SK-N-SH treated with all-trans-retinoic acid at 6 μM for 48 hours (cell line): ENCODE data around the gene S100A1.

Experiments
- ATAC-seq: fragments of 200-7000 bp; cut with Tn5 transposase; 3 replicates; pipeline ENCODE4 v1.9.1; 2020; ENCODE audit warnings: mild to moderate bottlenecking, moderate library complexity
- ARNTL ChIP-seq: fragments of 450-650 bp; formaldehyde crosslinking; IDR thresholded peaks from 2 replicates; pipeline ENCODE4 v1.5.0; 2020; ENCODE audit warnings: low read depth, mild to moderate bottlenecking, moderate library complexity, borderline replicate concordance
- BACH2 ChIP-seq: fragments of 250-450 bp; sonication (Bioruptor Pico); IDR thresholded peaks from 2 replicates; pipeline ENCODE4 v1.9.0; 2021; ENCODE audit warnings: mild to moderate bottlenecking, borderline replicate concordance
- CREB5 ChIP-seq: fragments of 250-450 bp; sonication (Bioruptor Pico); IDR thresholded peaks from 2 replicates; pipeline ENCODE4 v1.5.1; 2020; ENCODE audit warnings: low read depth, mild to moderate bottlenecking, moderate library complexity
- CSDC2 ChIP-seq: fragments of 250-450 bp; sonication (Bioruptor Pico); IDR thresholded peaks from 2 replicates; pipeline ENCODE4 v1.5.0; 2020; ENCODE audit warnings: mild to moderate bottlenecking, moderate library complexity
- CSRNP3 ChIP-seq: fragments of 250-450 bp; sonication (Bioruptor Pico); IDR thresholded peaks from 2 replicates; pipeline ENCODE4 v1.5.1; 2021; ENCODE audit warnings: mild to moderate bottlenecking, moderate library complexity
- ESRRG ChIP-seq: fragments of 250-450 bp; sonication (Bioruptor Pico); IDR thresholded peaks from 2 replicates; pipeline ENCODE4 v1.6.1; 2021; ENCODE audit warnings: mild to moderate bottlenecking
- GLIS3 ChIP-seq: fragments of 250-450 bp; sonication (Bioruptor Pico); IDR thresholded peaks from 2 replicates; pipeline ENCODE4 v1.5.0; 2020; ENCODE audit warnings: mild to moderate bottlenecking, moderate library complexity
- ISL1 ChIP-seq: fragments of 250-450 bp; sonication (Bioruptor Pico); IDR thresholded peaks from 2 replicates; pipeline ENCODE4 v2.1.2; 2022; ENCODE audit warnings: mild to moderate bottlenecking, moderate library complexity
- OSR1 ChIP-seq: fragments of 250-450 bp; sonication (Bioruptor Pico); IDR thresholded peaks from 2 replicates; pipeline ENCODE4 v1.8.0; 2022; ENCODE audit warnings: moderate library complexity, mild to moderate bottlenecking, inconsistent platforms
- PATZ1 ChIP-seq: fragments of 250-450 bp; sonication (Bioruptor Pico); IDR thresholded peaks from 2 replicates; pipeline ENCODE4 v1.8.0; 2020; ENCODE audit warnings: mild to moderate bottlenecking, moderate library complexity, borderline replicate concordance
- POU6F1 ChIP-seq: fragments of 250-450 bp; sonication (Bioruptor Pico); IDR thresholded peaks from 2 replicates; pipeline ENCODE4 v1.8.0; 2021; ENCODE audit warnings: low read depth, mild to moderate bottlenecking, moderate library complexity, borderline replicate concordance
- PPARA ChIP-seq: fragments of 250-450 bp; sonication (Bioruptor Pico); IDR thresholded peaks from 2 replicates; pipeline ENCODE4 v1.5.0; 2020; ENCODE audit warnings: mild to moderate bottlenecking, borderline replicate concordance
- SNAI2 ChIP-seq: fragments of 250-450 bp; sonication (Bioruptor Pico); IDR thresholded peaks from 2 replicates; pipeline ENCODE4 v1.5.0; 2020; ENCODE audit warnings: mild to moderate bottlenecking, moderate library complexity
- TCF4 ChIP-seq: fragments of 250-450 bp; sonication (Bioruptor Pico); IDR thresholded peaks from 2 replicates; pipeline ENCODE4 v1.8.0; 2021; ENCODE audit warnings: mild to moderate bottlenecking, moderate library complexity, borderline replicate concordance
- TOX ChIP-seq: fragments of 250-450 bp; sonication (Bioruptor Pico); IDR thresholded peaks from 2 replicates; pipeline ENCODE4 v1.8.0; 2021; ENCODE audit warnings: mild to moderate bottlenecking, moderate library complexity, borderline replicate concordance
- TSHZ2 ChIP-seq: fragments of 250-450 bp; sonication (Bioruptor Pico); IDR thresholded peaks from 2 replicates; pipeline ENCODE4 v1.5.0; 2020; ENCODE audit warnings: mild to moderate bottlenecking, moderate library complexity
- ZC3H10 ChIP-seq: fragments of 250-450 bp; sonication (Bioruptor Pico); IDR thresholded peaks from 2 replicates; pipeline ENCODE4 v1.5.1; 2021; ENCODE audit warnings: mild to moderate bottlenecking, moderate library complexity
- ZFP3 ChIP-seq: fragments of 250-450 bp; sonication (Bioruptor Pico); IDR thresholded peaks from 2 replicates; pipeline ENCODE4 v1.5.0; 2020; ENCODE audit warnings: mild to moderate bottlenecking, moderate library complexity
- ZFP30 ChIP-seq: fragments of 450-650 bp; formaldehyde crosslinking; IDR thresholded peaks from 2 replicates; pipeline ENCODE4 v1.5.0; 2022; ENCODE audit warnings: mild to moderate bottlenecking, moderate library complexity
- ZNF565 ChIP-seq: fragments of 450-650 bp; formaldehyde crosslinking; conservative IDR thresholded peaks from 2 replicates; pipeline ENCODE4 v1.5.0; 2020; ENCODE audit warnings: low read depth, mild to moderate bottlenecking, moderate library complexity
- ZNF70 ChIP-seq: fragments of 450-650 bp; formaldehyde crosslinking; IDR thresholded peaks from 2 replicates; pipeline ENCODE4 v1.5.0; 2020; ENCODE audit warnings: mild to moderate bottlenecking, moderate library complexity
- ZNF8 ChIP-seq: fragments of 450-650 bp; formaldehyde crosslinking; IDR thresholded peaks from 2 replicates; pipeline ENCODE4 v1.5.0; 2020; ENCODE audit warnings: mild to moderate bottlenecking, moderate library complexity

S100A1 gene

GRCh38 chr1:153612755-153613331, 15.4 kb upstream of the S100A1 start, which contains the start of gene S100A16:
S100A16 (minus strand) TSS chr1:153613137; CDS start chr1:153608151, 4,986 bp downstream.
- TF ChIP-seq OSR1 (CRISPR knock-in tag) (no peak), PPARA (no peak), ZFP3 (CRISPR knock-in tag) (no peak), BACH2 (CRISPR knock-in tag) (no peak), CREB5 (no peak), POU6F1 (CRISPR knock-in tag) (no peak), GLIS3 (CRISPR knock-in tag) (no peak), CSRNP3 (CRISPR knock-in tag) (no peak), ISL1 (CRISPR knock-in tag) (no peak), ZNF8 (no peak)
- peak; percentile 65 for ATAC-seq

GRCh38 chr1:153613406-153613805, 14.8 kb upstream of the S100A1 start:
- ATAC-seq: no peak
- no peak for TF ChIP-seq CSRNP3 (CRISPR knock-in tag)
- TF ChIP-seq CSDC2 (CRISPR knock-in tag): no peak
- no peak for TF ChIP-seq ZFP3 (CRISPR knock-in tag)
- TF ChIP-seq GLIS3 (CRISPR knock-in tag): no peak
- no peak for TF ChIP-seq ZC3H10 (CRISPR knock-in tag)
- no peak for TF ChIP-seq ZFP30 (CRISPR knock-in tag)
- no peak for TF ChIP-seq ZNF565 (CRISPR knock-in tag)
- TF ChIP-seq TCF4 (CRISPR knock-in tag): no peak
- no peak for TF ChIP-seq OSR1 (CRISPR knock-in tag)
- no peak for TF ChIP-seq PPARA
- no peak for TF ChIP-seq TSHZ2
- TF ChIP-seq ZNF70 (CRISPR knock-in tag): no peak
- no peak for TF ChIP-seq ESRRG (CRISPR knock-in tag)
- no peak for TF ChIP-seq ARNTL (CRISPR knock-in tag)
- TF ChIP-seq TOX (CRISPR knock-in tag): no peak

- no peak for ATAC-seq
- no peak for TF ChIP-seq ZFP3 (CRISPR knock-in tag)
- TF ChIP-seq PATZ1 (CRISPR knock-in tag): no peak
- no peak for TF ChIP-seq BACH2 (CRISPR knock-in tag)
- no peak for TF ChIP-seq CSDC2 (CRISPR knock-in tag)
- no peak for TF ChIP-seq ZC3H10 (CRISPR knock-in tag)
- no peak for TF ChIP-seq PPARA
- no peak for TF ChIP-seq ZNF565 (CRISPR knock-in tag)
- TF ChIP-seq SNAI2: no peak
- no peak for TF ChIP-seq ESRRG (CRISPR knock-in tag)
- TF ChIP-seq ISL1 (CRISPR knock-in tag): no peak
Measured at GRCh38 chr1:153614189-153614900, 13.9 kb upstream of the S100A1 start.
